ENCODE measurements around the gene OR7A17.
A peak's percentile ranks its signal among the peaks of the same experiment; 100 is the strongest.

DNA sequence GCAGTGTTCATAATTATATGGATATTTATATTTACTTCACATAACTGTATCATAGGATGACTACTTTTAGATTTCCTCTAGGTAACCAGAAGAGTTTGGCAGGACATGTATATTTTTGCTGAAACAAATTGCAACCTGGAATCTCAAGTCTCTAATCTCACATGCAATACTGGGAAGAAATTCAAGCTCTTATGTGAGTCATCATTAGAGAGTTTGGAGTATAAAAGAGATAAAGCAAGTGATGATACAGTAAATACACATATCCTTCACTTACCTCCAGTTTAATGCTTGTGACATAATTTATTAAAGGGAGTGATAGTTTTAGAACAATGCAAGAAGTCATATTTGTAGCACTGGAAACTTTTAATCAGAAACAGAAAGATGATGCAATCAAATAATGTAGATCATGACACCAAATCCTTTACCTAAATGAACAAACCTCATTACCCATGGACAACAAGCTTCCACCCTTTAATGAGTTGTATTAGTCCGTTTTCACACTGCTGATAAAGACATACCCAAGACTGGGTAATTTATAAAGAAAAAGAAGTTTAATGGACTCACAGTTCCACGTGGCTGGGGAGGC lies 15.8 kb upstream of the OR7A17 start:
- TF ChIP-seq, protein P1, sequence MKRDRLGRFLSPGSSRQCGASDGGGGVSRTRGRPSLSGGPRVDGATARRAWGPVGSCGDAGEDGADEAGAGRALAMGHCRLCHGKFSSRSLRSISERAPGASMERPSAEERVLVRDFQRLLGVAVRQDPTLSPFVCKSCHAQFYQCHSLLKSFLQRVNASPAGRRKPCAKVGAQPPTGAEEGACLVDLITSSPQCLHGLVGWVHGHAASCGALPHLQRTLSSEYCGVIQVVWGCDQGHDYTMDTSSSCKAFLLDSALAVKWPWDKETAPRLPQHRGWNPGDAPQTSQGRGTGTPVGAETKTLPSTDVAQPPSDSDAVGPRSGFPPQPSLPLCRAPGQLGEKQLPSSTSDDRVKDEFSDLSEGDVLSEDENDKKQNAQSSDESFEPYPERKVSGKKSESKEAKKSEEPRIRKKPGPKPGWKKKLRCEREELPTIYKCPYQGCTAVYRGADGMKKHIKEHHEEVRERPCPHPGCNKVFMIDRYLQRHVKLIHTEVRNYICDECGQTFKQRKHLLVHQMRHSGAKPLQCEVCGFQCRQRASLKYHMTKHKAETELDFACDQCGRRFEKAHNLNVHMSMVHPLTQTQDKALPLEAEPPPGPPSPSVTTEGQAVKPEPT (CRISPR knock-in tag; IDR thresholded peaks at IDR 0.05; ENCODE audit: low read depth): no peak
- TF ChIP-seq NR2F2 (IDR thresholded peaks at IDR 0.05; ENCODE audit: borderline replicate concordance, low read depth): no peak
- TF ChIP-seq, protein P2, sequence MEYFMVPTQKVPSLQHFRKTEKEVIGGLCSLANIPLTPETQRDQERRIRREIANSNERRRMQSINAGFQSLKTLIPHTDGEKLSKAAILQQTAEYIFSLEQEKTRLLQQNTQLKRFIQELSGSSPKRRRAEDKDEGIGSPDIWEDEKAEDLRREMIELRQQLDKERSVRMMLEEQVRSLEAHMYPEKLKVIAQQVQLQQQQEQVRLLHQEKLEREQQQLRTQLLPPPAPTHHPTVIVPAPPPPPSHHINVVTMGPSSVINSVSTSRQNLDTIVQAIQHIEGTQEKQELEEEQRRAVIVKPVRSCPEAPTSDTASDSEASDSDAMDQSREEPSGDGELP (IDR thresholded peaks at IDR 0.05; ENCODE audit: borderline replicate concordance, low read depth): no peak
- TF ChIP-seq MTF1 (CRISPR knock-in tag; IDR thresholded peaks at IDR 0.05): no peak
- peak; percentile 13; the same call in 1 of the 2 replicates for TF ChIP-seq CEBPB (IDR thresholded peaks at IDR 0.05; ENCODE audit: borderline replicate concordance, low read depth, low read length)
- TF ChIP-seq, protein P3, sequence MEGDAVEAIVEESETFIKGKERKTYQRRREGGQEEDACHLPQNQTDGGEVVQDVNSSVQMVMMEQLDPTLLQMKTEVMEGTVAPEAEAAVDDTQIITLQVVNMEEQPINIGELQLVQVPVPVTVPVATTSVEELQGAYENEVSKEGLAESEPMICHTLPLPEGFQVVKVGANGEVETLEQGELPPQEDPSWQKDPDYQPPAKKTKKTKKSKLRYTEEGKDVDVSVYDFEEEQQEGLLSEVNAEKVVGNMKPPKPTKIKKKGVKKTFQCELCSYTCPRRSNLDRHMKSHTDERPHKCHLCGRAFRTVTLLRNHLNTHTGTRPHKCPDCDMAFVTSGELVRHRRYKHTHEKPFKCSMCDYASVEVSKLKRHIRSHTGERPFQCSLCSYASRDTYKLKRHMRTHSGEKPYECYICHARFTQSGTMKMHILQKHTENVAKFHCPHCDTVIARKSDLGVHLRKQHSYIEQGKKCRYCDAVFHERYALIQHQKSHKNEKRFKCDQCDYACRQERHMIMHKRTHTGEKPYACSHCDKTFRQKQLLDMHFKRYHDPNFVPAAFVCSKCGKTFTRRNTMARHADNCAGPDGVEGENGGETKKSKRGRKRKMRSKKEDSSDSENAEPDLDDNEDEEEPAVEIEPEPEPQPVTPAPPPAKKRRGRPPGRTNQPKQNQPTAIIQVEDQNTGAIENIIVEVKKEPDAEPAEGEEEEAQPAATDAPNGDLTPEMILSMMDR (CRISPR knock-in tag; IDR thresholded peaks at IDR 0.05): no peak
- no peak for TF ChIP-seq ZFYVE20 (CRISPR knock-in tag; IDR thresholded peaks at IDR 0.05; ENCODE audit: borderline replicate concordance, low read depth)
- no peak for TF ChIP-seq EP300 (IDR thresholded peaks at IDR 0.05; ENCODE audit: low read depth in 2 of 2, low read length in 2 of 2)
- no peak for TF ChIP-seq EP300 (CRISPR knock-in tag; IDR thresholded peaks at IDR 0.05; ENCODE audit: borderline replicate concordance)
- no peak for TF ChIP-seq ZNF788 (CRISPR knock-in tag; IDR thresholded peaks at IDR 0.05; ENCODE audit: borderline replicate concordance)
- TF ChIP-seq TBL1XR1 (IDR thresholded peaks at IDR 0.05; ENCODE audit: borderline replicate concordance, low read length, partially characterized antibody): no peak
